ENCODE results near the gene ZMYM5. TPM values are rescaled to one million over a fixed set of nuclear protein-coding genes. Genes with fewer than 3 reads are reported as not detected.

Gene ZMYM5
- total and polyA plus RNA-seq, 9 of the 15 experiments (the other 6 are each of a cell fraction or from before 2014, with no cell fraction given) = 5.4 to 11.9 (median 7.8) TPM

GRCh38 chr13:19863323-19864023 is at the start of gene ZMYM5 (continued):
- TF ChIP-seq ZNF318 (IDR thresholded peaks at IDR 0.05; ENCODE audit: borderline replicate concordance in 1 of 2, low read depth in 1 of 2) (no peak), PRDM10 (IDR thresholded peaks at IDR 0.05; ENCODE audit: partially characterized antibody) (peak; percentile 21), ARID3B (CRISPR knock-in tag; IDR thresholded peaks at IDR 0.05; ENCODE audit: borderline replicate concordance) (no peak), MXD1 (CRISPR knock-in tag; IDR thresholded peaks at IDR 0.05; ENCODE audit: borderline replicate concordance, poor library complexity, severe bottlenecking) (no peak), HNRNPLL (IDR thresholded peaks at IDR 0.05; ENCODE audit: low read depth, low read length, poor library complexity, severe bottlenecking) (peak; percentile 72), CCNT2 (IDR thresholded peaks at IDR 0.05; ENCODE audit: borderline replicate concordance, extremely low read depth, insufficient read length, low read depth, low read length) (peak; percentile 5), ARHGAP35 (IDR thresholded peaks at IDR 0.05; ENCODE audit: partially characterized antibody) (no peak), KLF1 (tag; IDR thresholded peaks at IDR 0.05) (no peak), MECOM (CRISPR knock-in tag; IDR thresholded peaks at IDR 0.05) (no peak)
